DMS53 treated with DMSO at 0.1 percent for 48 hours (cell line): ENCODE measurements around the gene CDHR1.
"Not testable (repeated sequence)": the region's sequence is repeated elsewhere in the genome, so short reads cannot be mapped to it uniquely, and the experiment has no call there.

Experiments used
- DNase-seq: peaks from one replicate; lab custom pipeline; 2025; ENCODE audit not compliant: unreplicated experiment; lab: John Stamatoyannopoulos, UW

The CDHR1 gene

DNA sequence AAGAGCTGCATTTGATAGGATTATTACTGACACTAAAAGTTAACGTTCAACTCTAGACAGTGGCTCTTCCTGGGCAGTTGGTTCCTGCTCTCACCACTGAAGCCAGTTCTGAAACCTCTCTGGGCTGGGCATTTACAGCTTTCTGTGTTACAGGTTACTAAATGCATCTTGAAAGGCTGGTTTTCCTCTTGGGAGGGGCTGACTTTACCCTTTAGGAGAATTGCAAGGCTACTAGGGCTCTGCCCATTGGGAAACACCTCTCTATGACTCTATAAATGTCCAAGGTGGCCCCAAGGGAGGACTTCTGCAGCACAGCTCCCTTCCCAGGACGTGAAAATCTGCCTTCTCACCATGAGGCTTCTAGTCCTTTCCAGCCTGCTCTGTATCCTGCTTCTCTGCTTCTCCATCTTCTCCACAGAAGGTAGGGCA lies 20.8 kb upstream of the CDHR1 start, which contains the start of gene GPR15LG:
GPR15LG (plus strand) TSS at position 301 of the 429 bp plus-strand sequence; CDS start at position 352, 51 bp downstream.
- DNase-seq: no peak

- no peak for DNase-seq
Observed at GRCh38 chr10:84175436-84175835, 18.9 kb upstream of the CDHR1 start.

DNA sequence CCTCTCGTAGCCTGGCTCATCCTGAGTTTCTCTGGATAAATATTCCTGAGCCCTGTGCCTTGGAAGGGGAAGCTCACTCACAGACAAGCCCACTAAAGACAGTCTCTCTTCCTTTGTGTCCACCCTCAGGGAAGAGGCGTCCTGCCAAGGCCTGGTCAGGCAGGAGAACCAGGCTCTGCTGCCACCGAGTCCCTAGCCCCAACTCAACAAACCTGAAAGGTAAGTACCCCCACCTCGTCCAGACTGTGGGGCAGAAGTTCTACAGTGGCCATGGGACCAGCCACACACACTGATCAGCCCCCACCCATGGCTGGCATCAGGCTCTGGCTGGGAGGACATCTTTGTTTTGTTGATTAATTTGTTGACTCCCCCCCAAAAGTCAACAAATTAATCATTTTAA lies 18.0 kb upstream of the CDHR1 start:
- no peak for DNase-seq

DNA sequence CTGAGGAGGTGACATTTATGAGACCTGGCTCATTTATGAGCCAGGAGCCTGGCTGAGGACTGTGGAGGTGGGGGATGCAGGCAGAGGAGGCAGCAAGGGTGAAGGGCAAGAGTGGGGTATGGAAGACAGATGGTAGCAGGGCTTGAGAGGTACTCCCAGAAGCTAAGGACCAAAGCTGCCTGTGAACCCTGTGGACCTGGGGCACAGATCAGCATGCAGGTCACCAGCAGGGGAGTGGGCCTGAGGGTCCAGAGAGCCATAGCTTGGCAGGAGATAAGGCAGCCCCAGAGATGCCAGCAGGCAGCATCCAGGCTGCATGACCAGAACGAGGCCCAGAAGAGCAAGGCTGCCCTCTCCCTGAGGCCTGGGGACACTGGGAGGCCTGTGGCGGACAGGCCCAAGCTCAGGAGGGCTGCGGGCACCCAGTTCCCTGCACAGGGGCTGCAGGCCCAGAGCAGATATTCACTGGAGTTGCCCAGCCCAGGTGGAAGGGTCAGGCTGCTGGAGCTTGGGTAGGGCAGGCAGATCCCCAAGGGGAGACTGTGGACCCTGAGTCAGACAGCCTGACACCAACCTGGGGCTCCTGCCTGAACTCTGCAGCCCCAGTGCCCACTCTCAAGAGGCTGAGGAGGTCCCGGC lies 17.4 kb upstream of the CDHR1 start:
- no peak for DNase-seq

GRCh38 chr10:84177541-84178141 lies 16.7 kb upstream of the CDHR1 start:
- DNase-seq: no peak

DNA sequence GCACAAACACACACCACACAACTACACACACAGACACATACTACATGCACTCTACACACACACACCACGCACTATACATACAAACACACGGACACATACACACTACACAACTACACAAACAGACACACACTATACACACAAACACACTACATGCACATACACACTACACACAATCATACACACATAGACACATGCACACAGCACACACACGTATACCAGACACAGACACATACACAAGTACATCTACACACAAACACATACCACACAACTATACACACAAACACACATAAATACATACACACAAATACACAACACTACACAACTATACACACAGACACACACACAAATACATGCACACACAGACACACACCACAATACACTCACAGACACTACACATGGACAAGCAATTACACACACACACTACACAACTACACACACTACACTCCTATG lies 16.2 kb upstream of the CDHR1 start:
- DNase-seq: no peak

DNA sequence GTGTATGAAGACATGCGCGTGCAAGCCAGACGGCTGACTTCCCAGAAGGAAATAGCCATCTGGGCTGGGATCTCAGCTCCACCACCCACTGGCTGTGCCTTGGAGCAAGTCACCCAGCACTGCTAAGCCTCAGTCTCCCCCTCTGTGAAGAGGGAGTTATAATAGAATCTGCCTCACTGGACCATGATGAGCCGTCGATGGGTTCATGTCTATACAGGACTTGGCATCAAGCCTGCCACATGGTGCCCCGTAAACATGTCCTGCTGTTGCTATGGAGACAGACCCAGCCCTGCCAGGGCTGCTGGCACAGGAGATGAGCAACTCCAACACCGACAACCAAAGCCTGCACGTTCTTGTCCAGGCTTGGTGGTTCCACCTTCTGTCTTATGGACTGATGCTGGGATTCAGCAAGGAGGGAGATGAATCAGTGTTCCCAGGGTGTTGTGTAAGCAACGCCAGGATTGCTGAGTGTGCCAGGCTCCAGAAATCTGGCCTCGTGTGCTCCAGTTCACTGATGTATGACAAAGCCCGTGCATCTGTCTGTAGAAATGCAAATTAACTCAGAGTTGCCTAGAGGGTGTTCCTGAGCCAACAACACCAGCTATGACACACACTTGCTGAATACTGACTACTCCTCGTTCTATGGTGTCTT lies 15.2 kb upstream of the CDHR1 start:
- peak; percentile 46 for DNase-seq

DNA sequence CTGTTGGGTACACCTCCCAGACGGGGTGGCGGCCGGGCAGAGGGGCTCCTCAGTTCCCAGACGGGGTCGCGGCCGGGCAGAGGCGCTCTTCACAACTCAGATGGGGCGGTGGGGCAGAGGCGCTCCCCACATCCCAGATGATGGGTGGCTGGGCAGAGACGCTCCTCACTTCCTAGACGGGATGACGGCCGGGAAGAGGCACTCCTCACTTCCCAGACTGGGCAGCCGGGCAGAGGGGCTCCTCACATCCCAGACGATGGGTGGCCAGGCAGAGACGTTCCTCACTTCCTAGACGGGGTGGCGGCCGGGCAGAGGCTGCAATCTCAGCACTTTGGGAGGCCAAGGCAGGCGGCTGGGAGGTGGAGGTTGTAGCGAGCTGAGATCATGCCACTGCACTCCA lies 14.0 kb upstream of the CDHR1 start:
- not testable (repeated sequence) for DNase-seq

DNA sequence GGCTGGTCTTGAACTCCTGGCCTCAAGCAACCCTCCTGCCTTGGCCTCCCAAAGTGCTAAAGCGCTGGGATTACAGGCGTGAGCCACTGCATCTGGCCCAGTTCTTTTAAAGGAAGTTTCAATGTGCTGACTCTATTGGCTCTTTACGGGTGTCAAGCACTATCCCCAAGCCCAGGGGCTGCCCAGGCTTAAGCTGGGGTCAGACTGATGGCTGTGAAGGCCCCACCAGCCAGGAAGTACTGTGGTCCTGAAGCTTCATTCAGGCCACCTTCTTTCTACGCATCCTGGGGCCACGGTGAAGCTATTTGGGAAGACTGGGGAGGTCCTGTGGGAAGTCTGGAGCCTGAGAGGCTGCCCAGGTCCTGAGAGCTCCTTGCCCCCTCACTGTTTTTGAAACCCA lies 12.7 kb upstream of the CDHR1 start:
- DNase-seq: no peak

DNA sequence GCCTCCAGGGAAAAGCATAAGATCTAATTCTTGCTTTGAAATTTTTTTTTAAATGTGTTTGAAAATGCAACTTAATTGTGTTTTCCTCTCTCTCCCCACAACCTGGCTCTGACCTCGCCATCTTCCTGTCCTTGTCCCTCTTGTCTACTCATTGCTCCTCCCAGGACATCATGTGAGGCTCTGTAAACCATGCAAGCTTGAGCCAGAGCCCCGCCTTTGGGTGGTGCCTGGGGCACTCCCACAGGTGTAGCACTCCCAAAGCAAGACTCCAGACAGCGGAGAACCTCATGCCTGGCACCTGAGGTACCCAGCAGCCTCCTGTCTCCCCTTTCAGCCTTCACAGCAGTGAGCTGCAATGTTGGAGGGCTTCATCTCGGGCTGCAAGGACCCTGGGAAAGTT lies 9.8 kb upstream of the CDHR1 start:
- no peak for DNase-seq

GRCh38 chr10:84185526-84186175 lies 8.7 kb upstream of the CDHR1 start:
- no peak for DNase-seq

DNA sequence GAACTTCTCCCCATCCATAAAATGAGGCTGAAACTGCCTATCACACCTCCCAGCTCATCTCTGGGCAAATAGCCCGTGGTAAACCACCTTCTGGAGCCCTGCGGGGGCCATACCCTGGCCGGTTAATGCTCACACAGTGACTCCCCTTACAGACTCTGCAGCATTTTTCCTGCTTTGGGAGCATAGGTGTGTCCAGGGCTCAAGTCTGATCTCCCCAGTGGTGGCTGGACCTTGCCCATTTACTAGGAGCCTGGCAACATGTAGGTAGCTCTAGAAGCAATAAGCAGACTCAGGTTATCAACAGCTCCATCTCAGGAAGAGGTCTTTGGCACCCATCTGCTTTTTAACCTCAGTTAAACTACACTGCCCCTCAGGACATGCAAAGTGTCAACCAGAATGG lies 5.5 kb upstream of the CDHR1 start:
- no peak for DNase-seq

DNA sequence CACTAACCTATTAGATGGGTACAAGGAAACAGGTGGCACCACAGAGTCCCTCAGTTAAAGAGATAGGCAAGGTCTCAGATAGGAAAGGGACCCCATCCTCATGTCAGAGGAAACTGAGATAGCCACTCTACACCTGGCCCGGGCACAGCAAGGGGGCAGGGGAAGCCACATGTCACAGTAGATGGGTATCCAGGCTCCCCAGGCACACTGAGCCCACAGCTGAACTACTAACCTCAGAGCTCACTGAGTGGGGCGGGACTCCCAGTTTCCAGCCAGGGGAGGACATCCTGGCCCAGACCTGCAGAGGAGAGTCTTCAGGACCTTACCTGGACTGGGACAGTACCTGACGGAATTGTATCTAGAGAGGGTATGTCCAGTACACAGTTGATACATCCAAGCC lies 3.7 kb upstream of the CDHR1 start:
- no peak for DNase-seq

DNA sequence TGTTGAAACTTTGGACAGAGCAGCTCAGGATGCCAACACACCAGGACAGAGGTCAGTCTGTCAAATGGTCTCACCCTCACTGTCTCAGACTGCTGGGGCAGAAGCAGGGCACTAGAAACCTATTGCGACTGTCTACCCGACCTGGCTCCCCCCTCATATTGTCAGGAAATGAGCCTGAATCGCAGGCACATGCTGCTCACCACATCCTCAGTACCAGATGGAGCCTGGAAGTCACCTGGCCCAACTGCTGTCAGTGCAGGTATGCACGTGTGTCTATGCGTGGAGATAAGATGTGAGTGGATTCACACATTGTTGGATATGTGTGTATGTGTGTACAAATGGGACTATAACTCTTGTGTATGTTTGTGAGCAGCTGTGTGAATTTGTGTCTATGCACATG lies 3.2 kb upstream of the CDHR1 start:
- DNase-seq: no peak

GRCh38 chr10:84193327-84193726 lies 1.0 kb upstream of the CDHR1 start:
- no peak for DNase-seq

- DNase-seq: no peak
Observed at GRCh38 chr10:84193846-84194423, 402 bp upstream of the CDHR1 start.

DNA sequence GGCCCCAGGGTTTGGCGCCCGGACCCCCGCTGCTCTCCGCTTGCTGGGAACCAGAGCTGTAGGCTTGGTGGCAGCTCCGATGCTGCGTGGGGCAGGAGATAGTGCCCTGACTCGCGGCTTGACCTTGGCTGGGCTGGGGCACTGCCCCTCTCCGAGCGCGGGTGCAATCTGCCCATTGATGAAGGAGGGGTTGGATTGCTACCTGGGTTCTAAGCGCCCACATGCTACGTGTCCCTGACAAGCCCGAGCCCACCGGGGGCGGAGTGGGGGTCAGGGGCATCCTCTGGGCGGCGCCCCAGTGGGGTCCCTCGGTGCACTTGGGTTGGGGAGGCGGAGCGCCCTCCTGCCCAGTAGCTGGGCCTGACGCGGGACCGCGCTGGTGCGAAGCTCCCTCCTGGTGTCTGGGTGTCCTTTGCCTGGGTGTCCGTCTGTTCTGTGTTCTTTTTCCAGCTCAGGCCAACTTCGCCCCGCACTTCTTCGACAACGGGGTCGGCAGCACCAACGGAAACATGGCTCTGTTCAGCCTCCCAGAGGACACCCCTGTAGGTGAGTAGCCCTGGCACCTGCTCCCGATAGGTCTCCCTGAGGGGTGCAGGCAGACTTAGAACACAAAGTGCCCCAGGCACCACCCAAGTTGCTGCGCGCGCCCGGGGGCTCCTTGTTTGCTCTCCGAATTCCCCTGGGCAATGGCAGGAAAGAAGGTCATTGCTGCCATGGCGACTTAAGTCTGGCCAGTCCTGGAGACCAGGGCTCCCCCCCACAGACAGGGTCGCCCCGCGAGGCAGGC lies 900 bp downstream of the CDHR1 start:
- peak; percentile 11 for DNase-seq

DNA sequence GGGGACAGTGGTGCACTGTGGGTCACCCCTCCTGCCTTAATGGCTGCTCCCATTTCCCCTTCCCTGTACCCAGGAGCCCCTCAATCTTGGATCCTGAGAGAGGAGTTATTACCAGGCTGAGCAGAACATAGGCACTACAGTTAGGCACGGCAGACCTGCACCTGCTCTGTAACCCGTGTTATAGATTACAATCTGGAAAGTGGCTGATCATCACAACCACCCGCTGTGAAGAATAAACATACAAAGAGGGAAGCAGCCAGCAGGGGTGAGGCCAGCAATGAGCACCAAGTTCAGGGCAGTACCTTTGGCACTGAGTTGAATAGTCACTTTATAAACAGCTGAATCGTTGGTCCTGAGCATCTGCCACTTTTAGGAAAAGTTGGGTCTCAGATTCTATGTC lies 1.7 kb downstream of the CDHR1 start:
- peak; percentile 78 for DNase-seq

DNA sequence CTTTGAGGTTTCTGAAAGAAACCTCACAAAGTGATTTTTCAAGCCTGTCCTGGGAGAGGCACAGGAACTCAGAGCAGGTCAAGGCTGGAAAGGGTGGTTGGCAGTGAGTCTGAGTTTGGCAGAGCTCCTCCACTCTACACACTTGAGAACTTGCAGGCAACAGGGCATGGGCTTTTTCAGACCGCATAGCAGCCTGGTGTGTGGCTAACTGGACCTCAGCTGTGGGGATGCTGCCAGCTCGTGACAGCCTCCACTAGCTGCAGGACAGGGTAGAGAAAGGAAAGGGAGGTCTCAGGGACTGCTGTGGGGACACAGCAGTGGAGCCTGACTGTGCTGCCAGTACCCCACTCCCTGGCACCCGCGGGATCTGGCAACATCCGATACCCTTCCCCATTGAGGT lies 2.6 kb downstream of the CDHR1 start:
- DNase-seq: no peak

DNA sequence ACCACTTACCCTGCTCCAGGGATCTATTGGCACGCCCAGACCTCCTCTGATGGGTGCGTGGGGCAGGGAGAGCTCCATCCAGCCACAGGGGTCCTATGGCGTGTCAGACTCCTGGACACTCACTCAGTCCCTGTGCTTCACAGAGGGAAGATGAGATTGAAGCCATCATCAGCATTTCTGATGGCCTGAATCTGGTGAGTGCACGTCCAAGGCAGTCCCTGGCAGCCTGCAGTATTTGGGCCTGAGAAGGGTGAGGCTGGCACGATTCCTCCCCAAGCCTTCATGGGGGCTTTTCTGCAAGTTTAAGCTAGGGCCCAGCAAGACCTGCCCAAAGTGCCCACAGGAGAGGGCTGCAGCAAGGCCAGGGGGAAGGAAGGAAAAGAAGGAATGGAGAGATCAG lies 3.3 kb downstream of the CDHR1 start:
- no peak for DNase-seq
